Gastrocnemius medialis (tissue), 4 donors: ENCODE measurements around the gene SDCCAG8.

Experiments
- POLR2A ChIP-seq, 2 donors: fragments of 450-650 bp; IDR thresholded peaks; one replicate each; pipeline ENCODE4 v1.6.1; 2017; ENCODE audit warnings: antibody characterized with exemption in 2 of 2, mild to moderate bottlenecking in 2 of 2, moderate library complexity in 2 of 2
- TF ChIP-seq, protein P1 (sequence below), 5 experiments: fragments of 450-650 bp in 3 of 5; fragments of 200-600 bp in 2 of 5; sonication (generic) in 2 of 5; IDR thresholded peaks in 4 of 5; conservative IDR thresholded peaks in 1 of 5; 1 replicate in 4 of 5; 2 replicates in 1 of 5; pipeline ENCODE4 v1.5.1; 2016 to 2019; ENCODE audit warnings: antibody characterized with exemption in 5 of 5, mild to moderate bottlenecking in 3 of 5, moderate library complexity in 3 of 5

DNA sequence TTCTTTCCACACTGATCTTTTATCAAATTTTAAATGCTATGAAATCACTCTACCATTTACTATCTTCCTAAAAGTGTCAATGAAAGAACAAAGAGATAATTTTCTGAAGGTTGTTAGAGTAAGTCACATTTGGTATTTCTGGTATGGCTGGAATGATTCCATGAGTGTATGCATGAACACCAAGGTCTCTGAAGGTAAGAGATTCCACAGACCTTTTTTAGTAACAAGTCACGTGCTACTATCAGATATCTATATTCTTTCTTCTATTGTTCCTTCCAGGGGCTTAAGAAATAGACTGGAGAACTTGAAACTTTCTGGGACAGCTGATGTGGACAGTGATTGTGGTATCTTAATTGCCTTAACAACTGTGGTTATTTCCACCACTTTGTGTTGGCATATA is 265.0 kb downstream of the SDCCAG8 start:
- no peak for TF ChIP-seq POLR2A (IDR thresholded peaks at IDR 0.05)
- TF ChIP-seq, protein P1, sequence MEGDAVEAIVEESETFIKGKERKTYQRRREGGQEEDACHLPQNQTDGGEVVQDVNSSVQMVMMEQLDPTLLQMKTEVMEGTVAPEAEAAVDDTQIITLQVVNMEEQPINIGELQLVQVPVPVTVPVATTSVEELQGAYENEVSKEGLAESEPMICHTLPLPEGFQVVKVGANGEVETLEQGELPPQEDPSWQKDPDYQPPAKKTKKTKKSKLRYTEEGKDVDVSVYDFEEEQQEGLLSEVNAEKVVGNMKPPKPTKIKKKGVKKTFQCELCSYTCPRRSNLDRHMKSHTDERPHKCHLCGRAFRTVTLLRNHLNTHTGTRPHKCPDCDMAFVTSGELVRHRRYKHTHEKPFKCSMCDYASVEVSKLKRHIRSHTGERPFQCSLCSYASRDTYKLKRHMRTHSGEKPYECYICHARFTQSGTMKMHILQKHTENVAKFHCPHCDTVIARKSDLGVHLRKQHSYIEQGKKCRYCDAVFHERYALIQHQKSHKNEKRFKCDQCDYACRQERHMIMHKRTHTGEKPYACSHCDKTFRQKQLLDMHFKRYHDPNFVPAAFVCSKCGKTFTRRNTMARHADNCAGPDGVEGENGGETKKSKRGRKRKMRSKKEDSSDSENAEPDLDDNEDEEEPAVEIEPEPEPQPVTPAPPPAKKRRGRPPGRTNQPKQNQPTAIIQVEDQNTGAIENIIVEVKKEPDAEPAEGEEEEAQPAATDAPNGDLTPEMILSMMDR (IDR thresholded peaks at IDR 0.05 in 4 of 5, conservative IDR thresholded peaks at IDR 0.05 in 1 of 5): no peak
